HepG2 (cell line): ENCODE measurements around the gene GADD45B. TPM values are rescaled to one million over a fixed set of nuclear protein-coding genes. Genes with fewer than 3 reads are reported as not detected.

Experiments
- CREM ChIP-seq, 2 experiments: sonication (generic) in 1 of 2; formaldehyde crosslinking in 1 of 2; IDR thresholded peaks; 2 replicates each; pipeline versions ENCODE4 v1.4.0 to v1.6.1; 2016 to 2020; ENCODE audit warnings: antibody characterized with exemption in 1 of 2, mild to moderate bottlenecking in 1 of 2, missing genetic modification reagents in 1 of 2
- CTCF ChIP-seq: sonication (generic); formaldehyde crosslinking; IDR thresholded peaks from 2 replicates; pipeline ENCODE4 v1.5.0; 2020; ENCODE audit warnings: mild to moderate bottlenecking, missing genetic modification reagents, moderate library complexity
- GFI1 ChIP-seq: sonication (generic); formaldehyde crosslinking; IDR thresholded peaks from 2 replicates; pipeline ENCODE4 v1.5.0; 2020; ENCODE audit warnings: missing genetic modification reagents, mild to moderate bottlenecking, borderline replicate concordance
- HCFC1 ChIP-seq: fragments of 150-350 bp; IDR thresholded peaks from 2 replicates; pipeline ENCODE4 v1.6.1; 2014; ENCODE audit warnings: low read depth, low read length
- HNF1B ChIP-seq: sonication (generic); formaldehyde crosslinking; IDR thresholded peaks from 2 replicates; pipeline ENCODE4 v1.5.1; 2020; ENCODE audit warnings: mild to moderate bottlenecking, moderate library complexity, missing genetic modification reagents
- KDM4B ChIP-seq: sonication (generic); formaldehyde crosslinking; IDR thresholded peaks from 2 replicates; pipeline ENCODE4 v1.4.0; 2020; ENCODE audit warnings: missing genetic modification reagents
- KMT2A ChIP-seq: sonication (generic); formaldehyde crosslinking; IDR thresholded peaks from 2 replicates; pipeline ENCODE4 v1.4.0; 2020; ENCODE audit warnings: missing genetic modification reagents
- MAF1 ChIP-seq: sonication (generic); formaldehyde crosslinking; IDR thresholded peaks from 2 replicates; pipeline ENCODE4 v1.5.0; 2020; ENCODE audit warnings: missing genetic modification reagents, borderline replicate concordance
- PAF1 ChIP-seq: IDR thresholded peaks from 2 replicates; pipeline ENCODE4 v1.6.1; 2016; ENCODE audit warnings: missing genetic modification reagents, missing compliant biosample characterization
- RELA ChIP-seq: sonication (generic); formaldehyde crosslinking; IDR thresholded peaks from 2 replicates; pipeline ENCODE4 v1.4.0; 2020; ENCODE audit warnings: missing genetic modification reagents
- SRSF4 ChIP-seq: fragments of 200-400 bp; formaldehyde crosslinking; IDR thresholded peaks from one replicate; pipeline ENCODE4 v1.6.1; 2018; ENCODE audit warnings: mild to moderate bottlenecking, low read depth, low read length, moderate library complexity; ENCODE audit not compliant: poor library complexity, severe bottlenecking
- TEAD2 ChIP-seq: sonication (generic); formaldehyde crosslinking; IDR thresholded peaks from 2 replicates; pipeline ENCODE4 v1.9.0; 2021; ENCODE audit warnings: missing genetic modification reagents
- TEF ChIP-seq: sonication (generic); formaldehyde crosslinking; IDR thresholded peaks from 2 replicates; pipeline ENCODE4 v1.5.0; 2020; ENCODE audit warnings: missing genetic modification reagents
- TOE1 ChIP-seq: sonication (generic); formaldehyde crosslinking; IDR thresholded peaks from 2 replicates; pipeline ENCODE4 v1.4.0; 2020; ENCODE audit warnings: mild to moderate bottlenecking, missing genetic modification reagents
- ZBTB44 ChIP-seq: sonication (generic); formaldehyde crosslinking; IDR thresholded peaks from 2 replicates; pipeline ENCODE4 v1.4.0; 2020; ENCODE audit warnings: missing genetic modification reagents
- ZNF138 ChIP-seq: sonication (generic); formaldehyde crosslinking; IDR thresholded peaks from 2 replicates; pipeline ENCODE4 v1.5.0; 2020; ENCODE audit warnings: mild to moderate bottlenecking, low read depth, missing genetic modification reagents
- ZNF431 ChIP-seq: sonication (generic); formaldehyde crosslinking; IDR thresholded peaks from 2 replicates; pipeline ENCODE4 v1.9.0; 2022; ENCODE audit warnings: missing genetic modification reagents, low read depth, mild to moderate bottlenecking, borderline replicate concordance
- ZNF530 ChIP-seq: sonication (generic); formaldehyde crosslinking; IDR thresholded peaks from 2 replicates; pipeline ENCODE4 v1.5.0; 2020; ENCODE audit warnings: low read depth, mild to moderate bottlenecking, missing genetic modification reagents
- ZNF674 ChIP-seq: sonication (generic); formaldehyde crosslinking; IDR thresholded peaks from 2 replicates; pipeline ENCODE4 v1.5.0; 2020; ENCODE audit warnings: low read depth, mild to moderate bottlenecking, missing genetic modification reagents
- ZNF691 ChIP-seq: sonication (generic); formaldehyde crosslinking; IDR thresholded peaks from 2 replicates; pipeline ENCODE4 v1.4.0; 2020; ENCODE audit warnings: missing genetic modification reagents, low read depth, mild to moderate bottlenecking, borderline replicate concordance
- ZNF839 ChIP-seq: sonication (generic); formaldehyde crosslinking; IDR thresholded peaks from 2 replicates; pipeline ENCODE4 v1.4.0; 2020; ENCODE audit warnings: missing genetic modification reagents, mild to moderate bottlenecking, borderline replicate concordance
- polyA plus RNA-seq, 8 experiments: library from polyadenylated mRNA; depleted of rRNA in 3 of 8; stranded (reverse) in 7 of 8; unstranded in 1 of 8; fragments of >200 nt; fragmentation: Illumina TruSeq in 4 of 8; extraction: Trizol in 4 of 8; gene quantifications; 2 replicates each; pipeline versions ENCODE4 v1.2.1 to v1.2.3, GENCODE V29; 2011 to 2016; ENCODE audit warnings: low read depth in 4 of 8, missing spikeins in 1 of 8, mixed read lengths in 1 of 8; ENCODE audit not compliant: insufficient read depth in 1 of 8
- total RNA-seq, 5 experiments: library from RNA; depleted of rRNA; stranded (reverse); fragments of >200 nt; fragmentation: Illumina TruSeq; extraction: Trizol; gene quantifications; 2 replicates each; pipeline ENCODE4 v1.2.3, GENCODE V29; 2016; ENCODE audit warnings: low read depth in 1 of 5

Gene GADD45B
- total and polyA plus RNA-seq, 2 of the 13 experiments (the other 11 are each of a cell fraction or from before 2014, with no cell fraction given) = 4.6 to 34.1 TPM

GRCh38 chr19:2427429-2428320 is 48.3 kb upstream of the GADD45B start, which contains the start of gene TIMM13 (continued):
- peak; percentile 90; the same call in 1 of the 2 replicates for TF ChIP-seq HNF1B (CRISPR knock-in tag)
- peak; percentile 57; the same call in 1 of the 2 replicates for TF ChIP-seq ZNF691 (CRISPR knock-in tag)
- TF ChIP-seq TOE1 (CRISPR knock-in tag) = peak; percentile 26; the same call in 1 of the 2 replicates
- TF ChIP-seq ZNF839 (CRISPR knock-in tag) = no peak
- TF ChIP-seq GFI1 = no peak
- 0 out of 2 replicates have a peak, but pooled peaks have one; percentile 11 for TF ChIP-seq KDM4B (CRISPR knock-in tag)
- no peak for TF ChIP-seq TEAD2
- TF ChIP-seq MAF1 (CRISPR knock-in tag) = no peak
- peak; percentile 36; the same call in 1 of the 2 replicates for TF ChIP-seq ZNF674
- 0 out of 2 replicates have a peak, but pooled peaks have one; percentile 46 for TF ChIP-seq TEF (CRISPR knock-in tag)
- no peak for TF ChIP-seq KMT2A (CRISPR knock-in tag)
- TF ChIP-seq ZNF138 (CRISPR knock-in tag) = 0 out of 2 replicates have a peak, but pooled peaks have one; percentile 71
- peak; percentile 91 for TF ChIP-seq HCFC1
- TF ChIP-seq ZNF431 (CRISPR knock-in tag) = 0 out of 2 replicates have a peak, but pooled peaks have one; percentile 26
- TF ChIP-seq PAF1 (CRISPR knock-in tag) = no peak
- TF ChIP-seq CREM (IDR thresholded peaks at IDR 0.05) = peak; percentile 98
- peak; percentile 92 for TF ChIP-seq CREM (CRISPR knock-in tag; IDR thresholded peaks at IDR 0.05)
- no peak for TF ChIP-seq ZNF530 (CRISPR knock-in tag)
- no peak for TF ChIP-seq RELA
- peak; percentile 36; the same call in 1 of the 2 replicates for TF ChIP-seq ZBTB44 (CRISPR knock-in tag)
- TF ChIP-seq CTCF = no peak; the same call in 1 of the 2 replicates
- TF ChIP-seq SRSF4 = no peak
